HepG2 (cell line): ENCODE results near the gene CCNYL1. TPM values are rescaled to one million over a fixed set of nuclear protein-coding genes. Genes with fewer than 3 reads are reported as not detected.
A peak's percentile ranks its signal among the peaks of the same experiment; 100 is the strongest.

Experiments used
- ATAC-seq: fragments of 200-7000 bp; cut with Tn5 transposase; 3 replicates; pipeline ENCODE4 v1.9.1; 2020; ENCODE audit warnings: mild to moderate bottlenecking, moderate library complexity
- BruUV-seq: library from RNA; stranded (reverse); fragments of 400-500 nt; replicated peaks from 2 replicates; lab custom pipeline; 2021; lab: Mats Ljungman, UMichigan
- CTCF ChIA-PET: fragments of 300-600 bp; formaldehyde crosslinking; extraction: SDS; loops from one replicate; lab custom pipeline; 2021; ENCODE audit warnings: low total read pairs, inconsistent platforms, low intra/inter-chr PET ratio; lab: Yijun Ruan, JAX
- POLR2A ChIA-PET: fragments of 350-600 bp; sonication (Branson Sonifier 250); formaldehyde crosslinking; loops from one replicate; lab custom pipeline; 2020; ENCODE audit warnings: antibody characterized with exemption, inconsistent platforms; lab: Yijun Ruan, JAX
- DNase-seq: peaks from one replicate; pipeline ENCODE4 v3.0.0-alpha.2; 2015; ENCODE audit warnings: low spot score
- FAIRE-seq: peaks from 3 replicates; lab custom pipeline; 2011; peaks lifted over from hg19 to GRCh38; lab: Jason Lieb, UNC
- H2AFZ ChIP-seq: one replicate; pipeline ENCODE4 v1.6.1; 2011; ENCODE audit warnings: low read length, inconsistent platforms
- H3K27ac ChIP-seq: fragments of 300-600 bp; 3 replicates; pipeline ENCODE4 v1.8.0; 2011; ENCODE audit warnings: mixed run types, mild to moderate bottlenecking, mixed read lengths, low read length, inconsistent platforms; ENCODE audit not compliant: insufficient read depth; ENCODE audit errors: extremely low read length
- H3K27me3 ChIP-seq, 2 experiments: fragments of 200-600 bp in 1 of 2; 2 replicates in 1 of 2; 3 replicates in 1 of 2; pipeline versions ENCODE4 v1.6.0 to v1.8.0; 2011; ENCODE audit warnings: low read length in 2 of 2, mild to moderate bottlenecking in 2 of 2, moderate library complexity in 2 of 2, inconsistent platforms in 1 of 2; ENCODE audit not compliant: insufficient read depth in 2 of 2, control insufficient read depth in 1 of 2
- H3K36me3 ChIP-seq, 2 experiments: fragments of 200-600 bp in 1 of 2; replicated peaks in 1 of 2; 2 replicates in 1 of 2; 3 replicates in 1 of 2; pipeline versions ENCODE4 v1.5.1 to v1.8.0; 2011; ENCODE audit warnings: low read length in 2 of 2, inconsistent platforms in 1 of 2; ENCODE audit not compliant: insufficient read depth in 2 of 2, control insufficient read depth in 1 of 2
- H3K4me1 ChIP-seq: 2 replicates; pipeline ENCODE4 v1.5.1; 2012; ENCODE audit warnings: low read length, inconsistent platforms; ENCODE audit not compliant: insufficient read depth
- H3K4me2 ChIP-seq: 2 replicates; pipeline ENCODE4 v1.6.0; 2011; ENCODE audit warnings: low read depth, low read length, inconsistent platforms
- H3K4me3 ChIP-seq, 3 experiments: fragments of 200-600 bp in 1 of 3; sonication (generic), shearing (Covaris generic) in 1 of 3; replicated peaks in 1 of 3; 2 replicates each; pipeline ENCODE4 v1.5.1; 2011 to 2016; ENCODE audit warnings: low read length in 3 of 3, inconsistent platforms in 2 of 3, low read depth in 2 of 3, mild to moderate bottlenecking in 2 of 3, control low read depth in 1 of 3, mixed read lengths in 1 of 3; ENCODE audit not compliant: insufficient read depth in 1 of 3
- H3K79me2 ChIP-seq: one replicate; pipeline ENCODE4 v1.6.1; 2011; ENCODE audit warnings: low read length, inconsistent platforms; ENCODE audit not compliant: insufficient read depth
- H3K9ac ChIP-seq: 2 replicates; pipeline ENCODE4 v1.6.0; 2011; ENCODE audit warnings: mild to moderate bottlenecking, low read depth, low read length, inconsistent platforms; ENCODE audit not compliant: insufficient read depth
- H3K9me3 ChIP-seq: 2 replicates; pipeline ENCODE4 v1.5.1; 2012; ENCODE audit warnings: mild to moderate bottlenecking, low read length
- H4K20me1 ChIP-seq: 2 replicates; pipeline ENCODE4 v1.6.0; 2011; ENCODE audit warnings: inconsistent platforms, mild to moderate bottlenecking, low read length, moderate library complexity; ENCODE audit not compliant: insufficient read depth
- FOXA1 ChIP-seq, 2 experiments: fragments of 450-650 bp in 1 of 2; sonication (generic) in 1 of 2; formaldehyde crosslinking in 1 of 2; IDR thresholded peaks; 2 replicates each; pipeline versions ENCODE4 v1.4.0 to v1.6.1; 2016 to 2020; ENCODE audit warnings: missing genetic modification reagents in 1 of 2
- PAF1 ChIP-seq: IDR thresholded peaks from 2 replicates; pipeline ENCODE4 v1.6.1; 2016; ENCODE audit warnings: missing genetic modification reagents, missing compliant biosample characterization
- PAXIP1 ChIP-seq: sonication (generic); formaldehyde crosslinking; conservative IDR thresholded peaks from 2 replicates; pipeline ENCODE4 v1.4.0; 2020; ENCODE audit warnings: mild to moderate bottlenecking, missing genetic modification reagents, moderate library complexity
- SRSF4 ChIP-seq: fragments of 200-400 bp; formaldehyde crosslinking; IDR thresholded peaks from one replicate; pipeline ENCODE4 v1.6.1; 2018; ENCODE audit warnings: mild to moderate bottlenecking, low read depth, low read length, moderate library complexity; ENCODE audit not compliant: poor library complexity, severe bottlenecking
- ZNF136 ChIP-seq: sonication (generic); formaldehyde crosslinking; IDR thresholded peaks from 2 replicates; pipeline ENCODE4 v1.8.1; 2022; ENCODE audit warnings: low read depth, mild to moderate bottlenecking, moderate library complexity, missing genetic modification reagents
- ZNF263 ChIP-seq: sonication (generic); formaldehyde crosslinking; IDR thresholded peaks from 2 replicates; pipeline ENCODE4 v1.4.0; 2020; ENCODE audit warnings: missing genetic modification reagents
- ZNF552 ChIP-seq: sonication (generic); formaldehyde crosslinking; IDR thresholded peaks from 2 replicates; pipeline ENCODE4 v1.9.0; 2022; ENCODE audit warnings: missing genetic modification reagents, mild to moderate bottlenecking, borderline replicate concordance
- ZNF878 ChIP-seq: sonication (generic); formaldehyde crosslinking; IDR thresholded peaks from 2 replicates; pipeline ENCODE4 v1.8.1; 2023; ENCODE audit warnings: mild to moderate bottlenecking, missing genetic modification reagents, moderate library complexity
- ZNF879 ChIP-seq: sonication (generic); formaldehyde crosslinking; IDR thresholded peaks from 2 replicates; pipeline ENCODE4 v1.8.1; 2023; ENCODE audit warnings: missing genetic modification reagents
- WGBS: methylation state at CpG from one replicate; pipeline ENCODE4 v1.1.6; 2017; ENCODE audit warnings: low lambda C conversion rate; 5-methylcytosine and 5-hydroxymethylcytosine counted together
- in situ Hi-C: cut with HindIII; loops from 2 replicates; pipeline ENCODE4 v1.10.0; 2017; ENCODE audit warnings: low pct_unique_long_range_greater_than_20kb; ENCODE audit not compliant: extremely low pct_ligation_motif_present
- intact Hi-C: fragments of 100-400 bp; cut with micrococcal nuclease; formaldehyde crosslinking; loops from one replicate; pipeline ENCODE4 v1.10.0; 2022; ENCODE audit not compliant: unreplicated experiment
- polyA plus RNA-seq, 8 experiments: library from polyadenylated mRNA; depleted of rRNA in 3 of 8; stranded (reverse) in 7 of 8; unstranded in 1 of 8; fragments of >200 nt; fragmentation: Illumina TruSeq in 4 of 8; extraction: Trizol in 4 of 8; gene quantifications; 2 replicates each; pipeline versions ENCODE4 v1.2.1 to v1.2.3, GENCODE V29; 2011 to 2016; ENCODE audit warnings: low read depth in 4 of 8, missing spikeins in 1 of 8, mixed read lengths in 1 of 8; ENCODE audit not compliant: insufficient read depth in 1 of 8
- total RNA-seq, 5 experiments: library from RNA; depleted of rRNA; stranded (reverse); fragments of >200 nt; fragmentation: Illumina TruSeq; extraction: Trizol; gene quantifications; 2 replicates each; pipeline ENCODE4 v1.2.3, GENCODE V29; 2016; ENCODE audit warnings: low read depth in 1 of 5
- TF ChIP-seq, protein P1 (sequence below): sonication (generic); formaldehyde crosslinking; IDR thresholded peaks from 2 replicates; pipeline ENCODE4 v1.4.0; 2020; ENCODE audit warnings: mild to moderate bottlenecking, missing genetic modification reagents, borderline replicate concordance
- TF ChIP-seq, protein P2 (sequence below): sonication (generic); formaldehyde crosslinking; IDR thresholded peaks from 2 replicates; pipeline ENCODE4 v1.4.0; 2020; ENCODE audit warnings: missing genetic modification reagents

CCNYL1 gene
- total and polyA plus RNA-seq, 2 of the 13 experiments (the other 11 are each of a cell fraction or from before 2014, with no cell fraction given) = 12.5 to 16.2 TPM

DNA sequence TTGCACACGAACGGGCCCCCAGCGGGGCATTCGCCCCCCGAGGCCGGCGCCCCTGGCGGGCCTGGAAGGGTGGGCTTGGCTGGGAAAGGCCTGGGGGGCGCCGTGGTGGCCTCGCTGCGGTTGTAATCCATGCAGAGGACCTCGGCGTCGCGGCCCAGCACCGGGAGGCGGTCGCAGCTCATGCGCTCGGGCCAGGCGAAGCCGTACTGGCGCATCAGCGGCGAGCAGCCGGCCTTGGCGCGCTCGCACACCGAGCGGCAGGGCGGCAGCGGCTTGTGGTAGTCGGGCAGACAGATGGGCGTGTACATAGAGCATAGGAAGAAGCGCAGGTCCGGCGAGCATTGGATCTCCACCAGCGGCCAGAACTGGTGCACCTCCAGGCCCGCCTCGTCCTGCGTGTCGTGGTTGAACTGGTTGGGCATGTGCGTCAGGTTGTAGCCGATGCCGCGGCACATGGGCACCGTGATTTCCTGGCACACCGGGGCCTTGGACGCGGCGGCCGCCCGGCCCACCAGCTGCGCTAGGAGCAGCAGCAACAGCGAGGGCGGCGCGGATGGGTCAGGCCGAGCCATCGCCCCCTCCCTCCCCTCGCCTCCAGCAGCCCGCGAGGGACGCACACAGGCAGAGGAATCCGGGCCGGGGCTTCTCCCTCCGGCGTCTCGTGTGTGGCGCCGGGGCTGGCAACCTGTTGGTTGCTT is 56.9 kb downstream of the CCNYL1 start (continued):
- TF ChIP-seq ZNF552 (CRISPR knock-in tag) (0 out of 2 replicates have a peak, but pooled peaks have one; percentile 16), PAXIP1 (CRISPR knock-in tag) (peak; percentile 32; the same call in 1 of the 2 replicates)

GRCh38 chr2:207768866-207769596 is 57.6 kb downstream of the CCNYL1 start:
- ATAC-seq (peak; percentile 13), DNase-seq (peak; percentile 32), FAIRE-seq (no peak)
- Histone ChIP-seq H3K27me3 (no peaks in the 10 kb centered on the region; a peak in 1 of 5 replicates), H3K36me3 (peaks cover 13 to 28% of the 10 kb centered on the region in 2 experiments), H3K27ac (peak overlapping the region; percentile 92), H4K20me1 (peaks cover 41% of the 10 kb centered on the region), H3K9me3 (no peaks in the 10 kb centered on the region), H3K4me1 (peaks cover 59% of the 10 kb centered on the region), H3K4me2 (peak overlapping the region; percentile 87), H3K79me2 (peaks cover 53% of the 10 kb centered on the region), H2AFZ (no peak overlapping the region), H3K4me3 (peak overlapping the region; percentile 80 to 98 (median 88)), H3K9ac (peak overlapping the region; percentile 94)
- BruUV-seq = TSS peak; percentile 34
- WGBS = 1% methylated on average over 45 of the region's 52 CpGs
- CTCF ChIA-PET = interaction anchor here (1.4 to 2.3 kb wide), 5 partner anchors 23 to 265 kb away, joined by 3 to 11 read pairs (median 7); no protein-coding TSS in a partner anchor
- in situ Hi-C loops = loop anchor here (5.0 kb wide), 2 partner anchors 58 to 203 kb away; no protein-coding TSS in a partner anchor
- intact Hi-C loops = loop anchor here (1.0 to 5.0 kb wide), 8 partner anchors 23 to 265 kb away; no protein-coding TSS in a partner anchor
- POLR2A ChIA-PET = interaction anchor here (0.7 to 8.6 kb wide), 48 partner anchors 9 to 272 kb away, joined by 3 to 232 read pairs (median 7); partner anchors contain the start of gene PLEKHM3
- TF ChIP-seq ZNF879 (CRISPR knock-in tag) = peak; percentile 39; the same call in 1 of the 2 replicates
- TF ChIP-seq FOXA1 (IDR thresholded peaks at IDR 0.05) = no peak
- no peak for TF ChIP-seq FOXA1 (CRISPR knock-in tag; IDR thresholded peaks at IDR 0.05)
- no peak for TF ChIP-seq SRSF4
- TF ChIP-seq ZNF263 (CRISPR knock-in tag) = 0 out of 2 replicates have a peak, but pooled peaks have one; percentile 9
- peak; percentile 24; the same call in 1 of the 2 replicates for TF ChIP-seq ZNF136 (CRISPR knock-in tag)
- TF ChIP-seq, protein P1, sequence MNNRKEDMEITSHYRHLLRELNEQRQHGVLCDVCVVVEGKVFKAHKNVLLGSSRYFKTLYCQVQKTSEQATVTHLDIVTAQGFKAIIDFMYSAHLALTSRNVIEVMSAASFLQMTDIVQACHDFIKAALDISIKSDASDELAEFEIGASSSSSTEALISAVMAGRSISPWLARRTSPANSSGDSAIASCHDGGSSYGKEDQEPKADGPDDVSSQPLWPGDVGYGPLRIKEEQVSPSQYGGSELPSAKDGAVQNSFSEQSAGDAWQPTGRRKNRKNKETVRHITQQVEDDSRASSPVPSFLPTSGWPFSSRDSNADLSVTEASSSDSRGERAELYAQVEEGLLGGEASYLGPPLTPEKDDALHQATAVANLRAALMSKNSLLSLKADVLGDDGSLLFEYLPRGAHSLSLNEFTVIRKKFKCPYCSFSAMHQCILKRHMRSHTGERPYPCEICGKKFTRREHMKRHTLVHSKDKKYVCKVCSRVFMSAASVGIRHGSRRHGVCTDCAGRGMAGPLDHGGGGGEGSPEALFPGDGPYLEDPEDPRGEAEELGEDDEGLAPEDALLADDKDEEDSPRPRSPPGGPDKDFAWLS = 0 out of 2 replicates have a peak, but pooled peaks have one; percentile 18
- TF ChIP-seq, protein P2, sequence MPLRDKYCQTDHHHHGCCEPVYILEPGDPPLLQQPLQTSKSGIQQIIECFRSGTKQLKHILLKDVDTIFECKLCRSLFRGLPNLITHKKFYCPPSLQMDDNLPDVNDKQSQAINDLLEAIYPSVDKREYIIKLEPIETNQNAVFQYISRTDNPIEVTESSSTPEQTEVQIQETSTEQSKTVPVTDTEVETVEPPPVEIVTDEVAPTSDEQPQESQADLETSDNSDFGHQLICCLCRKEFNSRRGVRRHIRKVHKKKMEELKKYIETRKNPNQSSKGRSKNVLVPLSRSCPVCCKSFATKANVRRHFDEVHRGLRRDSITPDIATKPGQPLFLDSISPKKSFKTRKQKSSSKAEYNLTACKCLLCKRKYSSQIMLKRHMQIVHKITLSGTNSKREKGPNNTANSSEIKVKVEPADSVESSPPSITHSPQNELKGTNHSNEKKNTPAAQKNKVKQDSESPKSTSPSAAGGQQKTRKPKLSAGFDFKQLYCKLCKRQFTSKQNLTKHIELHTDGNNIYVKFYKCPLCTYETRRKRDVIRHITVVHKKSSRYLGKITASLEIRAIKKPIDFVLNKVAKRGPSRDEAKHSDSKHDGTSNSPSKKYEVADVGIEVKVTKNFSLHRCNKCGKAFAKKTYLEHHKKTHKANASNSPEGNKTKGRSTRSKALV (CRISPR knock-in tag) = 0 out of 2 replicates have a peak, but pooled peaks have one; percentile 1
- TF ChIP-seq ZNF878 = 0 out of 2 replicates have a peak, but pooled peaks have one; percentile 50
- TF ChIP-seq PAF1 (CRISPR knock-in tag) = no peak
